NCI-H1417 (cell line): Measurements from ENCODE around the gene PAGR1.
"Not testable (repeated sequence)": the region's sequence is repeated elsewhere in the genome, so short reads cannot be mapped to it uniquely, and the experiment has no call there.

Experiments
- DNase-seq, 3 experiments: peaks; one replicate each; lab custom pipeline; 2025; lab: John Stamatoyannopoulos, UW

PAGR1 gene

DNA sequence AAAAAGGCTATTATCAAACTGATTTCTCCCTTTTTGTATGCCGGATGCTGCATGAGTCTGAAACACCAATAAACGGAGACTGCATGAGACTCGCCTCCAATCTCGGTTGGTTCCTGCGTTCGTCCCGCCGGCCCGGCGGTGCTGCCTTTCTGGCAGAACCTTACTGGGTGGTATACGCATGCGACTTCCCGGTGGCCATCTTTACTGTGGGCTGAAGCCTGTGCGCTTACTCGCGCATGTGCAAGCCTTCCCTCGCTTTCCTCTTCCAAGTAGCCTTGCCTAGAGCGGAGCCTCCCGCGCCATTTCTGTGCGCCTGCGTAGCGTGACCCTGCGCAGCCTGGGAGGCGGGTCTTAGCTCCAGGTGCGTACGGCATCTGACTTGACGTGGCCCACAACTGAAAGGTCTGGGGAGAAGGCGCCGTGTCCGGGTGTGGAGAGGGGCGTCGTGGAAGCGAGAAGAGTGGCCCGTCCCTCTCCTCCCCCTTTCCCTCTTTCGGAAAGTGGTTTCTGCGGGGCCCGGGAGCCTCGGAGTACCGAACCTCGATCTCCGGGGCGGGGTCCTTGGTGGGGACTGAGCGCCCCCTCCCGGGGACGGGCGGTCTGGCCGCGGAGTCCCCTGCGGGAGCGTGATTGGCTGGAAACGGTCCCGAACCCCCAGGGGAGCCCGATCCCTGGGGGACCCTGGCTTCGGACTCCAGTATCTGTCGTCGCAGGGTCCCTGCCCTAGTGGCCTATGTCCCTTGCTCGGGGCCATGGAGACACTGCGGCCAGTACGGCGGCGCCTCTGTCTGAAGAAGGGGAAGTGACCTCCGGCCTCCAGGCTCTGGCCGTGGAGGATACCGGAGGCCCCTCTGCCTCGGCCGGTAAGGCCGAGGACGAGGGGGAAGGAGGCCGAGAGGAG, at the start of gene PAGR1:
TSS of gene PAGR1 (plus strand) at position 360 of the 901 bp plus-strand sequence. CDS start at position 734, 374 bp downstream.
- DNase-seq = peak; percentile 96 to 99 (median 97)

DNA sequence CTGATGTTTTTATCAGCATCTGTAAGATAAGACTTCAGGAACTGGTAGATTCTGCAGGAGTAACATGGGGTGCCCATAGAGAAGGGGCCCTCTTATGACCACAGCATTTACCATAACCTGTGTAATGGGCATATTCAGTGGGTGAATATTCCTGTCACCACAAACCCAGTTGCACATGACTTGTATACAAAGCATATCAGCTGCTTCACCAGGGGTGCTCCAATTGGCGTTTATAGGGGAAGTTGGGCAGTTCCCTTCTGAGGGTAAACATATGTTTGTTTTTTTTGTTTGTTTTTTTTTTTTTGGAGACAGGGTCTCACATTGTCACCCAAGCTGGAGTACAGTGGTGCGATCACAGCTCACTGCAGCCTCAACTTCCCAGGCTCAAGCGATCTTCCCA, 49.4 kb upstream of the PAGR1 start:
- DNase-seq = no peak

DNA sequence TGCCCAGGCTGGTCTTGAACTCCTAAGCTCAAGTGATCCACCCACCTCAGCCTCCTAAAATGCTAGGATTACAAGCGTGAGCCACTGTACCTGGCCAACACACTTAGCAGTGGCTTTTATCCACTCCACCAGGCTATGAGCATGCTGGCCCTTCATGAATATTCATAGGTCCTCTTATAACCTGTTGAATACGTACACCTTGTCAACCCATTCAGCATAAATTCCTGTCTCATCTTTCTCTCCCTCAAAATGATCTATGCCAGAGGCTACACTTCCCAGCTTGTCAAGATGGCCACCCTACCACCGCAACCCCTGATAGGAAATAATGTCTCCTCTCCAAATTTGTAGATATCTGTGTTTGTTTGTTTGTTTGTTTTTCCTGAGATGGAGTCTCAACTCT, 48.9 kb upstream of the PAGR1 start:
- DNase-seq = no peak

DNA sequence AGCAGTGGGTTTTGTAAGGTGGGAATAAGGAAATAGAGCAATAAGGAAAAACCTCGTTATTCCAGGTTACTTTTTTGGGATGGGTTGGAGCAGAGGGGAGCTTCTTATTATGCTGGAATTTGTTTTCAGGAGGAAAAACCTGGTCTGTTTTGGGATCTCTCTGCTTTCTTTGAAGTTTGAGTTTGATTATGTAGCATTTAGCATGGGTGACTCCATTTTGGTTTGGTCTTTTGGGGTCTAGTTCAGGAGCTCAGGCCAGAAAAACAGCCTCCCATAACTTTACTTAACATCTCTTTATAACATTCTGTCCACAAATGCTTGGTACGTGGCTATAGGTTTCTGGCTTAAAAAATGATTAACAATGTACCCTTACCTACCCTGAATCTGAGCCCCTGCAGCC, 46.4 kb upstream of the PAGR1 start:
- no peak for DNase-seq

DNA sequence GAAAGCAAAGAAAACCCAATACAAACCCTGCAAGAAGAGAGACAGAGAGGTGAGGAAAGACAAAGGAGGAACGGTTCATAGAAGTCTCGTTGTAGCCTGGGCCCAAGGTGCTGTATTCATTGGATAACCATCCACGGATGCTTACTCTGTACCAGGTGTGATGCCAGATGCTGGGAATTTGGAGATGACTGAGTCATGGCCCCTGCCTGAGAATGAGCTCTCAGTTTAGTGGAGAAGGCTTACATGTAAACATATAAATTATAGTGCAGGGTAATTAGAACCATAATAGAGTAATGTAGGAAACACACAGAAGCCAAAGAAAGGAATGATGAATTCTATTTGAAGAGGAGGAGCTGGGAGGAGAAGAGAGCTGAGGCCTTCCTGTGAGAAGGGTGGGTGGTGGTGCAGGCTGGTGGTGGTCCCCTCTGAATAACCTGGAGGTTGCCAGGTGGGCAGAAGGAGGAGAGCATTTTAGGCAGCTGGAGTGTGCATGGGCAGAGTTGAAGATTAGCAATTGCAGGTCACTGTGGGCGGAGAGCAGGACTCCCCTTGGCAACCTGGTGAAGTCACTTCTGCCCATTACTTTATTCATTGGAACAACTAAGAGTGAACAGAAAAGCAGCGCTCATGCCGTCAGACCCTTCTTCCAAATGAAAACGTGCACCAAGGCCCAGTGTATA, 45.6 kb upstream of the PAGR1 start:
- DNase-seq = peak in 2 of 3 experiments; percentile 52 to 81

DNA sequence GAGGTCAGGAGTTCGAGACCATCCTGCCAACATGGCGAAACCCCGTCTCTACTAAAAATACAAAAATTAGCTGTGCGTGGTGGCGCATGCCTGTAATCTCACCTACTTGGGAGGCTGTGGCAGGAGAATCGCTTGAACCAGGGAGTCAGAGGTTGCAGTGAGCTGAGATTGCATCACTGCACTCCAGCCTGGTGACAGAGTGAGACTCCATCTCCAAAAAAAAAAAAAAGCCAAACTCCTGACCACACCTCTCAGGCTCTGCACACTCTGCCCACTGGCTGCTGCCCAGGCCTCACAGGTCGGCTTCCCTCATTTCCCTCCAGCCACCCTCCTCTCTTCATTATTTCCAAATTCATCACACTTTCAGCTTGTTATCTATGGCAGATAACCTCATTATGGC, 43.6 kb upstream of the PAGR1 start:
- not testable (repeated sequence) for DNase-seq

DNA sequence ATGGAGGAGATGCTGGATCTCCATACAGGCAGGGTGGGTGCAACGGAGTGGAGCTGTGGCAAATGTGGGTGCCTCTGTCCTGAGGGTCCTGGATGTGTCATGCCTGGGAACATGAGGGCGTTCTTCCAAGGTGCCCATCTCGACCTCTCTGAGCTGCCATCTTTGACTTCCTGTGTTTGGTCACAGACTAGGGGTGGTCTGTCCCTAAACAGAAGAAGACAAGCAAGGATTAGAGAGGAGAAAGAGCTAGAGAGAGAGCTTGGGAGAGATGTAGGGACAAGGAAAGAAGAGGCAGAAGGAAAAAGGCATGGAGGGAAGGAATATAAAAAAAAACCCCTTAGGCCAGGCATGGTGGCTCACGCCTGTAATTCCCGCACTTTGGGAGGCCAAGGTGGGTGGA, 41.2 kb upstream of the PAGR1 start:
- DNase-seq = no peak

DNA sequence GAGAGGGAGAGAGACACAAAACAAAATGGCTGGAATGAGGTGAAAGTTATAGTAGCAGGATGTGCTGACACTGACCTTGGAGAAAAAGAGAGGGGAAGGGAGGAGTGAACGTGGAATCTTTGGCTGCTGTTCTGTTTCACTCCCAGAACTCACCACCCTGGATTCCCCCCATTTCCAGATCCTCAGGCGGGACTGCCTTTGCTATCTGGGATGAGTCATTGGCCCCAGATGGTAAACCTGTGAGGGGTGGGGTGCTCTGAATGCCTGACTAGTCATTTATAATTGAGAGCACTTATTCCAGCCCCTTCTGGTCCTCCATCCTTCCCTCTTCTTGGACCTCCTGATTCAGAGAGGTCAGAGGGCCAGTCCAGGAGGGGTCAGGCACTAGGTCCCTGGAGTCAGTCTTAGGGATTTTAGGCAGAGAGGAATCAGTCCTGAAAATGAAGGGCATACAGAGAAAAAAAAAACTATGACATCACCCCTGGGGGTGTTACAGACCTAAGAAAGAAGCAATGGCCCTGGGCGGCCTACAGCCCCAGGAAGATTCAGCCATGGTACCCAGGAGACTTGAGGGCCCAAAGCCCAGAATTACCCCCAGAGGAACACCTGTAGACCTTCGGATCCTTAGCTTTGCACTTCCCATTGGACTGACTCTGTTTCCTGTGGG, 40.1 kb upstream of the PAGR1 start:
- DNase-seq = no peak

DNA sequence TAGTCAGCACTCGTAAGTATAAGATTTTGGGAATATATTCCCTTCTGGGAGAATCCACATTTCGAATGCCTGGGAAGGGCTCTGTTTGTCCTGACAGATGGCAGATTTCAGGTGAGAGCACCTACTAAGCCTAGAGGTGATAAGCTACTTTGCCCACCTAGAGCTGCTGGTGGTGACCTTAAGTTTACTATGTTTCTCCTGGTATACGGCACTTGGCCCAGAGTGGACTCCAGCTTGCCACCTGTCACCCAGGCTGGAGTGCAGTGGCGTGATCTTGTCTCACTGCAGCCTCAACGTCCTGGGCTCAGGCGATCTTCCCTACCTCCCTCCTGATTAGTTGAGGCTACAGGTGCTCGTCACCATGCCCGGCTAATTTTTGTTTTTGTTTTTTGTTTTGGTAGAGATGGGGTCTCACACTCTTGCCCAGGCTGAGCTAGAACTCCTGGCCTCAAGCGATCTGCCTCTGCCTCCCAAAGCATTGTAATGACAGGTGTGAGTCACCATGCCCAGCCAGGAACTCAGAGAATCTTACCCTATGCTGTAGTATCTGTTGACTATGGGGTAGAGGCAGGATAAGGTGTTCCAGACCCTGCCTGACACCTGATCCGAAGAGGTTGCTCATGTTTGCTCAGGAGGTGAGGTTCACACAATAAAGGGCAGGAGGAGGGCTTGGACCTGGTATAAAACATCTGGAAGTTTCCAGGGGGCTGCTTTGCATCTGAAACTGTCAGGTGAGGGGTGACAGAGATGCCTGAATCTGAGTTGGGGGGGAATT, 38.2 kb upstream of the PAGR1 start, which contains the start of gene ZG16:
TSS of gene ZG16 (plus strand) at position 681 of the 775 bp plus-strand sequence. CDS start 1,011 bp downstream, outside the sequence.
- no peak for DNase-seq

DNA sequence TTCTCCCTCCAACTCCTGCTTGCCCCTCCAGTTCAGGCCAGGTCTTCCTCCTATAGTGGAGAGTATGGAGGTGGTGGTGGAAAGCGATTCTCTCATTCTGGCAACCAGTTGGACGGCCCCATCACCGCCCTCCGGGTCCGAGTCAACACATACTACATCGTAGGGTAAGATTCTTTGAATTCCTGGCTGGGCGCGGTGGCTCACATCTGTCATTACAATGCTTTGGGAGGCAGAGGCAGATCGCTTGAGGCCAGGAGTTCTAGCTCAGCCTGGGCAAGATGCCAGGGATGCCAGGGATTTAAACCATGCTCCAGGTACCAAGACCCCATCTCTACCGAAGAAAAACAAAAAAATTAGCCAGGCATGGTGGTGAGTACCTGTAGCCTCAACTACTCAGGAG, 36.5 kb upstream of the PAGR1 start:
- DNase-seq = no peak

DNA sequence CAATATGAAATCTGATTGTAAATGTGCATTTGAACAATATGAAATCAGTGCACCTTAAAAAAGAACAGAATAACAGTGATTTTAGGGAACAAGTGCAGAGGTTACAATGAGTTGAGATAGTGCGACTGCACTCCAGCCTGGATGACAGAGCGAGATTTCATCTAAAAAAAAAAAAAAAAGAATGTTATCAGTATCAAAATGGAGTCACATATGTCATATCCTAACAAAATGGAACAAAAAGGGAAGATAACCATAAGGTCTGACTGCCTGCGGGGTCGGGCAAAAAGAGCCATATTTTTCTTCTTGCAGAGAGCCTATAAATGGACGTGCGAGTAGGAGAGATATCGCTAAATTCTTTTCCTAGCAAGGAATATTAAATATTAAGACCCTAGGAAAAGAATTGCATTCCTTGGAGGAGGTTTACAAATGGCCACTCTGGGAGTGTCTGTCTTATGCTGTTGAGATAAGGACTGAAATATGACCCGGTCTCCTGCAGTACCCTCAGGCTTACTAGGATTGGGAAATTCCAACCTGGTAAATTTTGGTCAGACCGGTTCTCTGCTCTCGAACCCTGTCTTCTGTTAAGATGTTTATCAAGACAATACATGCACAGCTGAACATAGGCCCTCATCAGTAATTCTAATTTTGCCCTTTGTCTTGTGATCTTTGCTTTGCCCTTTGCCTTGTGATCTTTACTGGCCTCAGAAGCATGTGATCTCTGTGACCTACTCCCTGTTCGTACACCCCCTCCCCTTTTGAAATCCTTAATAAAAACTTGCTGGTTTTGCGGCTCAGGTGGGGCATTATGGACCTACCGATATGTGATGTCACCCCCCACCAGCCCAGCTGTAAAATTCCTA, 32.6 kb upstream of the PAGR1 start:
- DNase-seq = not testable (repeated sequence)

DNA sequence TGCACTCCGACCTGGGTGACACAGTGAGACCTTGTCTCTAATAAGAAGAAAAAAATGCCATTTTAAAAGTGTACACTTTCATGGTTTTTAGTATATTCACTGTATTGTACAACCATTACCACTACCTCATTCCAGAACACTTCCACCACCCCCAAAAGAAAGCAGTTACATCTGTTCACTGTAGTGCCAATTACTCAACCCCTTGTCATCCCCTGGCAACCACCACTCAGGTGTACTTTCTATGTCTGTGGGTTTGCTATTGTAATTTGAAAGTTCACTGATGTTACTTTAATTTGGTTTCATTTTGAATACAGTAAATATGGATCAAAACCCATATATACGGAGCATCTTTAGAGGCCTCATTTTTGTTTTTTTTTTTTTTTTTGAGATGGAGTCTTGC, 31.8 kb upstream of the PAGR1 start:
- no peak for DNase-seq

DNA sequence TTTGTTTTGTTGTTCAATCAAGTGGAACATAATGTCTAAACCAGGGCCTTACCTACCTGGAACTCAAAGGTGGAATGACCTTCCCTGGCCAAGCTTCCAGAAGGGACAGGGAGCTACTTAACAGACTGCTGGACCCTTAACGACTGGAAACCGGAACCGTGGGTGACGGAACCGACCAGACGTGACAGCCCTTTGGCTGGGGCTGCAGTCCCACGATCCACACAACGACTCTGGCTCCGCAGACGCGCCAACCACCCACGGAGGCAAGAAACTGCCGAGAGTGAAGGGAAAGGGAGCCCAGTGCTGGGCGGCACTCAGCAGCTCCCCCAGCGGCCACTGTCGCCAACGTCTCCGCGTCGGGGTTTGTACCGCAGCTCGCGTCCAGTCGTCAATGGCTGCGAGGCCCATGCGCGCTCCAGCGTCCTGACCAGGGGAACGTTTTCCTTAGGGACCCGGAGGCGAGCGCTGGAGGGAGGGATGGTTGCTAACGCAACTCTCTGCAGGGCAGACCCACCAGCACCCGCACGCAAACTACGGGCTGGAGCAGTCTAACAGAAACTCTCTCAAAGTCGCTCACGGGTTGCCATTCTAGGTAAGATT, 31.0 kb upstream of the PAGR1 start:
- DNase-seq = no peak

DNA sequence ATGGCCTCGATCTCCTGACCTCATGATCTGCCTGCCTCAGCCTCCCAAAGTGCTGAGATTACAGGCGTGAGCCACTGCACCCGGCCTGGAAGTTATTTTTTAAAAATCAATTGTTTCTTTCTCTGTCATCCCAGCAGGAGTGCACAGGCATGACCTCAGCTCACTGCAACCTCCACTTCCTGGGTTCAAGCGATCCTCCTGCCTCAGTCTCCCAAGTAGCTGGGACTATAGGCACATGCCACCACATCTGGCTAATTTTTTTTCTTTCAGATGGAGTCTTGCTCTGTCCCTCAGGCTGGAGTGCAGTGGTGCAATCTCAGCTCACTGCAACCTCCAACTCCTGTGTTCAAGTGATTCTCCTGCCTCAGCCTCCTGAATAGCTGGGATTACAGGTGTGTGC, 28.8 kb upstream of the PAGR1 start:
- not testable (repeated sequence) for DNase-seq

DNA sequence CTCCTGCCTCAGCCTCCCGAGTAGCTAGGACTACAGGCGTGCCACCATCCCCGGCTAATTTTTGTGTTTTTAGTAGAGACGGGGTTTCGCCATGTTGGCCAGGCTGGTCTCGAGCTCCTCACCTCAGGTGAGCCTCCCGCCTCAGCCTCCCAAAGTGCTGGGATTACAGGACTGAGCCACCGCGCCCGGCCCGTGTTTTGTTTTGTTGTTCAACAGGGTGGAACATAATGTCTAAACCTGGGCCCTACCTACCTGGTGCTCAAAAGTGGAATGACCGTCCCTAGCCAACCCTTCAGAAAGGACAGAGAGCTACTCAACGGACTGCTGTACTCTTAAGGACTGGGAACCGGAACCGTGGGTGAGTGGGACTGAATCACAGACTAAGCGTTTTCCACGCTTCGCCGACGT, 26.2 kb upstream of the PAGR1 start:
- peak in 1 of 3 experiments; percentile 40 for DNase-seq

DNA sequence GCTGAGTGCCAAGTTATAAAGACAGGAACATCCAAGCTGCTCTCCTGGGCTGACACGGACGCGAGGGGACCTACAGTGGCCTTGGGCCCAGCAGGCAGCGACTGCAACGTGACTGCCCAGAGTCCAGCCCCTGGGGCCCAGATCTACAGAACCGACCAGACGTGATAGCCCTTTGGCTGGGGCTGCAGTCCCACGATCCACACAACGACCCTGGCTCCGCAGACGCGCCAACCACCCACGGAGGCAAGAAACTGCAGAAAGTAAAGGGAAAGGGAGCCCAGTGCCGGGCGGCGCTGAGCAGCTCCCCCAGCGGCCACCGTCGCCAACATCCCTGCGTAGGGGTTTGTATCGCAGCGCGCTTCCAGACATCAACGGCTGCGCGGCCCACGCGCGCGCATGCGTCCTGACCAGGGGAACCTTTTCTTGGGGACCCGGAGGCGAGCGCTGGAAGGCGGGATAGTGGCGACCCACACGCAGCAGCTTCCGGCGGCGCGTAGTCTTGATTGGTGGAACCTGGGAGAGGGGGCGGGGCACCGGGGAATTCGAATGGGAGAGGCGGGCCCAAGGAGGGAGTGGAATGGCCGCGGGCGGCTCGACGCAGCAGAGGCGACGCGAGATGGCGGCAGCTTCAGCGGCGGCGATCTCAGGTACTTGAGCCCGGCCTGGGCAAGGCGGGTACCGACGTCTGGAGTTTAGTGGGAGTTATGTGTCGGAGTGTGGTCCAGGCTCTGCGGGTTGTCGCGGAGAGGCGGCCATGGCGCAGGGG, 25.6 kb upstream of the PAGR1 start, which contains the start of gene KIF22:
TSS of gene KIF22 (plus strand) at position 569 of the 766 bp plus-strand sequence. CDS start at position 578, 9 bp downstream.
- DNase-seq = peak; percentile 94 to 99 (median 99)

DNA sequence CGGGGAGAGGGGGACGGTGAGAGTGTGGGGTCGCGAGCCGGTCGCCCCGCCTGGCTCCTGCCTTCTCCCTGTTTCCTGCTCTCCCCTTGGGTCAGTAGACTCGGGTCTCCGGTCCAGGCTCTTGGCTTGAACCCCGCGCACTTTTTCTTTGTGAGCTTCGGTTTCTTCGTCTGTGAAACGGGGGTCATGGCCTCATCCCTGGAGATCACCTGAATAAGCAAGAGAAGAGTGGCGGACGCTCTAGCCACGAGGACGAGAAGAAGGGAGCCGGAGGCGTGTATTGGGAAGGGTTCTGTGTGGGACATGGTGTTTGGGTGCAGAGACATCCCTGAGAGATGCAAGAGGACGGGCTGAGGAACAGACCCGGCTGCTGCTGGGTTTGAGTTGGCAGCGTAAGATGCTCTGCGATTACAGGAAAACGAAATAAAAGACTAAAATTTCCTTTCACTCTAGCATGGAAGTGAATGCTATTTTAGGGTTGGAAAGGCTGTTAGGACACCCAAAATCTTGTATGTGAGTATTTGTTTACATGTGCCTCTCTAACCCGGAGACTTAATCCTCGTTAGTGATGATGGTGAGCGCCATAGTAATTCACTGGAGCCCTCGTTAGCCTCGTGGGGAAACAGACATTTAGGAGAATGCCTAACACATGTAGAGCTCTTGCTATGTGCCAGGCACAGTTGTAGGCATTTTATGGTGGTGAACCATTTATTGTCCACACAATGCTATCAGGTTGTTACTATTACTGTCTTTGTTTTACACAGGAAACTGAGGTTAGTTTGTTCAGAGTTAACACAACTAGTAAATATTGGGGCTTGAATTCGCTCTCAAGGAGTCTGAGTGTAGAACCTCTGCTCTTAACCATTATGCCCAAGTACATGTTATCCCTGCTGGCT, 24.8 kb upstream of the PAGR1 start:
- peak in 2 of 3 experiments; percentile 56 to 64 for DNase-seq
